ENCODE measurements around the gene AFG3L2. TPM values are rescaled to one million over a fixed set of nuclear protein-coding genes. Genes with fewer than 3 reads are reported as not detected.
A peak's percentile ranks its signal among the peaks of the same experiment; 100 is the strongest.

AFG3L2 gene
- total RNA-seq, 5 donors from 2014 or later (not counting 1 experiment from before 2014, with no cell fraction given), result 30.6 to 37.4 (median 36.3) TPM

GRCh38 chr18:12314591-12315305, 62.3 kb downstream of the AFG3L2 start:
- no peaks in the 10 kb centered on the region for H3K9me3 ChIP-seq
- Mint-ChIP-seq H3K9me3 (peaks cover 0 to 12% (median 6%) of the 10 kb centered on the region in 3 donors), H3K4me3 (no peak overlapping the region), H3K36me3 (peaks cover 6% of the 10 kb centered on the region), H3K4me1 (no peaks in the 10 kb centered on the region), H3K27ac (no peak overlapping the region), H3K27me3 (peaks cover 6 to 9% of the 10 kb centered on the region in 2 donors)
- H3K4me3 ChIP-seq (ENCODE audit: control insufficient read depth in 1 of 2, extremely low read depth in 1 of 2, low read length in 1 of 2), result no peak overlapping the region
- whole genome bisulfite sequencing (ENCODE audit: insufficient coverage), result no CpG with 5 or more reads among the region's 1 CpG
- POLR2A ChIA-PET, result interaction anchor here in 1 of 2 donors (0.6 kb wide), 1 partner anchor 646 kb away, joined by 3 read pairs; no protein-coding TSS in a partner anchor
- H3K27me3 ChIP-seq (replicated peaks in 1 of 2; ENCODE audit: control insufficient read depth in 2 of 2, extremely low read depth in 1 of 2, insufficient read depth in 2 of 2, low read length in 1 of 2), result peaks cover 0 to 12% of the 10 kb centered on the region in 2 experiments
- DNase-seq (no peak), ATAC-seq (replicated peaks in 1 of 4) (no peak)
- CTCF ChIA-PET, result interaction anchor here in 1 of 2 donors (0.9 kb wide), 1 partner anchor 13 kb away, joined by 4 read pairs; no protein-coding TSS in a partner anchor
- H3K4me1 ChIP-seq (ENCODE audit: control insufficient read depth in 1 of 2, extremely low read depth in 1 of 2, insufficient read depth in 2 of 2, low read length in 2 of 2), result no peaks in the 10 kb centered on the region
- H3K36me3 ChIP-seq (ENCODE audit: control insufficient read depth in 2 of 2, extremely low read depth in 1 of 2, insufficient read depth in 1 of 2, low read length in 1 of 2), result no peaks in the 10 kb centered on the region
- H3K27ac ChIP-seq (ENCODE audit: low read length), result no peak overlapping the region

- DNase-seq (no peak), ATAC-seq (replicated peaks in 1 of 4) (no peak)
- Histone ChIP-seq H3K9me3 (no peaks in the 10 kb centered on the region), H3K4me3 (ENCODE audit: control insufficient read depth in 1 of 2, extremely low read depth in 1 of 2, low read length in 1 of 2) (no peak overlapping the region), H3K27me3 (replicated peaks in 1 of 2; ENCODE audit: control insufficient read depth in 2 of 2, extremely low read depth in 1 of 2, insufficient read depth in 2 of 2, low read length in 1 of 2) (peaks cover 3 to 19% of the 10 kb centered on the region in 2 experiments), H3K4me1 (ENCODE audit: control insufficient read depth in 1 of 2, extremely low read depth in 1 of 2, insufficient read depth in 2 of 2, low read length in 2 of 2) (peaks cover 0 to 3% of the 10 kb centered on the region in 2 experiments), H3K27ac (ENCODE audit: low read length) (no peak overlapping the region), H3K36me3 (ENCODE audit: control insufficient read depth in 2 of 2, extremely low read depth in 1 of 2, insufficient read depth in 1 of 2, low read length in 1 of 2) (no peaks in the 10 kb centered on the region)
- CTCF ChIA-PET, result interaction anchor here in 1 of 2 donors (0.6 kb wide), 1 partner anchor 620 kb away, joined by 3 read pairs; no protein-coding TSS in a partner anchor
- no CpG with 5 or more reads among the region's 5 CpGs for WGBS (ENCODE audit: insufficient coverage)
- H3K4me3 Mint-ChIP-seq, result no peak overlapping the region
- peaks cover 0 to 5% (median 2%) of the 10 kb centered on the region in 3 donors for H3K4me1 Mint-ChIP-seq
- POLR2A ChIA-PET, result no interaction called here
- peaks cover 0 to 12% (median 6%) of the 10 kb centered on the region in 3 donors for H3K9me3 Mint-ChIP-seq
- H3K27ac Mint-ChIP-seq, result no peak overlapping the region
- H3K27me3 Mint-ChIP-seq, result peaks cover 11 to 16% of the 10 kb centered on the region in 2 donors
- H3K36me3 Mint-ChIP-seq, result peaks cover 6% of the 10 kb centered on the region
Observed at GRCh38 chr18:12313530-12314245, 63.3 kb downstream of the AFG3L2 start.

- no peak for ATAC-seq (replicated peaks in 1 of 4)
- Histone ChIP-seq H3K4me1 (ENCODE audit: control insufficient read depth in 1 of 2, extremely low read depth in 1 of 2, insufficient read depth in 2 of 2, low read length in 2 of 2) (peaks cover 0 to 5% of the 10 kb centered on the region in 2 experiments), H3K27ac (ENCODE audit: low read length) (no peak overlapping the region), H3K27me3 (replicated peaks in 1 of 2; ENCODE audit: control insufficient read depth in 2 of 2, extremely low read depth in 1 of 2, insufficient read depth in 2 of 2, low read length in 1 of 2) (peaks cover 3 to 22% of the 10 kb centered on the region in 2 experiments), H3K4me3 (ENCODE audit: control insufficient read depth in 1 of 2, extremely low read depth in 1 of 2, low read length in 1 of 2) (no peak overlapping the region), H3K36me3 (ENCODE audit: control insufficient read depth in 2 of 2, extremely low read depth in 1 of 2, insufficient read depth in 1 of 2, low read length in 1 of 2) (no peaks in the 10 kb centered on the region), H3K9me3 (no peaks in the 10 kb centered on the region)
- ChIA-PET POLR2A (no interaction called here), CTCF (interaction anchor here in 1 of 2 donors (0.6 kb wide), 1 partner anchor 621 kb away, joined by 3 read pairs; no protein-coding TSS in a partner anchor)
- Mint-ChIP-seq H3K36me3 (peaks cover 6% of the 10 kb centered on the region), H3K4me1 (peaks cover 0 to 5% (median 2%) of the 10 kb centered on the region in 3 donors), H3K9me3 (peaks cover 0 to 12% (median 6%) of the 10 kb centered on the region in 3 donors), H3K4me3 (no peak overlapping the region), H3K27me3 (peaks cover 11 to 18% of the 10 kb centered on the region in 2 donors), H3K27ac (no peak overlapping the region)
- DNase-seq, result no peak
Observed at GRCh38 chr18:12312976-12313375, 64.1 kb downstream of the AFG3L2 start.

GRCh38 chr18:12310762-12311161, 66.3 kb downstream of the AFG3L2 start:
- no peak overlapping the region for H3K4me3 Mint-ChIP-seq
- H3K36me3 Mint-ChIP-seq, result peaks cover 6% of the 10 kb centered on the region

GRCh38 chr18:12309683-12310198, 67.3 kb downstream of the AFG3L2 start:
- Mint-ChIP-seq H3K36me3 (peaks cover 6% of the 10 kb centered on the region), H3K27ac (no peak overlapping the region), H3K4me3 (peak overlapping the region in 2 of 3 donors; percentile 37 to 39), H3K27me3 (peaks cover 34 to 46% of the 10 kb centered on the region in 2 donors), H3K4me1 (peaks cover 12 to 16% (median 15%) of the 10 kb centered on the region in 3 donors), H3K9me3 (peaks cover 0 to 12% (median 6%) of the 10 kb centered on the region in 3 donors)
- Histone ChIP-seq H3K4me1 (ENCODE audit: control insufficient read depth in 1 of 2, extremely low read depth in 1 of 2, insufficient read depth in 2 of 2, low read length in 2 of 2) (peaks cover 0 to 11% of the 10 kb centered on the region in 2 experiments), H3K4me3 (ENCODE audit: control insufficient read depth in 1 of 2, extremely low read depth in 1 of 2, low read length in 1 of 2) (no peak overlapping the region), H3K9me3 (no peaks in the 10 kb centered on the region), H3K36me3 (ENCODE audit: control insufficient read depth in 2 of 2, extremely low read depth in 1 of 2, insufficient read depth in 1 of 2, low read length in 1 of 2) (no peaks in the 10 kb centered on the region), H3K27ac (ENCODE audit: low read length) (no peak overlapping the region), H3K27me3 (replicated peaks in 1 of 2; ENCODE audit: control insufficient read depth in 2 of 2, extremely low read depth in 1 of 2, insufficient read depth in 2 of 2, low read length in 1 of 2) (peaks cover 6 to 54% of the 10 kb centered on the region in 2 experiments)
- POLR2A ChIA-PET, result no interaction called here
- no peak for DNase-seq
- CTCF ChIA-PET, result no interaction called here
- no peak for ATAC-seq (replicated peaks in 1 of 4)
- 76% methylated on average over 4 of the region's 7 CpGs for WGBS (ENCODE audit: insufficient coverage)

More at GRCh38 chr18:12310762-12311161, 66.3 kb downstream of the AFG3L2 start:
- WGBS (ENCODE audit: insufficient coverage), result 90% methylated on average over 5 of the region's 6 CpGs
- Histone ChIP-seq H3K4me3 (ENCODE audit: control insufficient read depth in 1 of 2, extremely low read depth in 1 of 2, low read length in 1 of 2) (no peak overlapping the region), H3K27ac (ENCODE audit: low read length) (no peak overlapping the region), H3K27me3 (replicated peaks in 1 of 2; ENCODE audit: control insufficient read depth in 2 of 2, extremely low read depth in 1 of 2, insufficient read depth in 2 of 2, low read length in 1 of 2) (peaks cover 6 to 44% of the 10 kb centered on the region in 2 experiments), H3K36me3 (ENCODE audit: control insufficient read depth in 2 of 2, extremely low read depth in 1 of 2, insufficient read depth in 1 of 2, low read length in 1 of 2) (no peaks in the 10 kb centered on the region), H3K4me1 (ENCODE audit: control insufficient read depth in 1 of 2, extremely low read depth in 1 of 2, insufficient read depth in 2 of 2, low read length in 2 of 2) (peaks cover 0 to 11% of the 10 kb centered on the region in 2 experiments), H3K9me3 (no peaks in the 10 kb centered on the region)
- CTCF ChIA-PET, result interaction anchor here in 1 of 2 donors (0.6 kb wide), 1 partner anchor 1660 kb away, joined by 4 read pairs; no protein-coding TSS in a partner anchor
- POLR2A ChIA-PET, result interaction anchor here in 1 of 2 donors (0.6 kb wide), 1 partner anchor 640 kb away, joined by 4 read pairs; no protein-coding TSS in a partner anchor
- Mint-ChIP-seq H3K9me3 (peaks cover 0 to 12% (median 6%) of the 10 kb centered on the region in 3 donors), H3K27me3 (peaks cover 29 to 37% of the 10 kb centered on the region in 2 donors), H3K4me1 (peaks cover 12 to 16% (median 15%) of the 10 kb centered on the region in 3 donors), H3K27ac (no peak overlapping the region)
- DNase-seq (no peak), ATAC-seq (replicated peaks in 1 of 4) (no peak)

Measured in T-cell (primary cell).